Fibroblast of villous mesenchyme (primary cell): Measurements from ENCODE around the gene SDHB. TPM values are rescaled to one million over a fixed set of nuclear protein-coding genes. Genes with fewer than 3 reads are reported as not detected.

Experiments
- DNase-seq: peaks from one replicate; pipeline ENCODE4 v3.0.0-alpha.2; 2010; ENCODE audit warnings: low read depth
- H3K4me3 ChIP-seq: 2 replicates; pipeline ENCODE4 v1.5.1; 2011; ENCODE audit warnings: low read depth, mild to moderate bottlenecking, low read length
- CTCF ChIP-seq: IDR thresholded peaks from 2 replicates; pipeline ENCODE4 v1.5.1; 2012; ENCODE audit warnings: low read depth, mild to moderate bottlenecking, low read length; ENCODE audit not compliant: insufficient read depth
- total RNA-seq: library from RNA; depleted of rRNA; stranded (reverse); fragments of >200 nt; gene quantifications from 2 replicates; pipeline ENCODE4 v1.2.3, GENCODE V29; 2012

Gene SDHB
- total RNA-seq, 1 donor: 123 TPM

- DNase-seq: no peak
- TF ChIP-seq CTCF: no peak
- H3K4me3 ChIP-seq: no peak overlapping the region
Measured at GRCh38 chr1:17002524-17002902, 51.3 kb downstream of the SDHB start.

DNA sequence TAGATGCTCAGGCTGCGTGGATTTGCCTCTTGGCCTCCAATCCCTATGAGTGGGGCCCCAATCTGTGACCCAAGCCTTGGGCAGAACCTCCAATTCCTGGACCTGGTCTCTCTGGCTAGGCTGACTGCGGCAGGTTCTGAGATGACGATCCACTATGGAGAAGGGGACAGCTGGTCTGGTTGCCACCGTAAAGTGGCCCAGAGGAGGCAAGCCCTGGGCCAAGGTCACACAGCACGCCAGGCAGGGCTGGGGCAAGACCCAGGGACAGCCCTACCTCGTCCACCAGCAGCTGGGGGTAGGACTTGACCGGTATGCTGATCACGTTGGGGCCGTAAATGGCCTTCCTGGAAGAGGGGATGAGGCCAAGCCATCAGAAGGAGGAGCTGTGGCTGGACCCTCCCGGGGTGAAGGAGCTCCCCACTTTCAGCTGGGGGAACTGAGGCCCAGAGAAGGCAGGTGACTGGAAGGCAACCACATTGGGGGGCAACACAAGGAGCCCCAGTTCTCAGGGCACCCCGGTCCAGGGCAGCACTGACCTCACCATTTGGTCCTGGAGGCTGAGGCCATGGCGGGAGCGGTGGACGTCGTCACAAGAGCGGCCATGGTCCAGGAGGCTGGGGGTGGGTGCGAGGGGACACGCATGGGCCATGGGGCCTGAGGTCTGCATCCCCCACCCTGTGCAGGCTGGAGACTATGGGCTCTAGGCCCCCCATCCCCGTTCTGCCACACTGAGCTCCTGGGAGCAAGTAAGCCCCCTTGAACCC is 51.9 kb downstream of the SDHB start:
- H3K4me3 ChIP-seq: no peak overlapping the region
- TF ChIP-seq CTCF: no peak
- DNase-seq: no peak

GRCh38 chr1:16999863-17000262 is 54.0 kb downstream of the SDHB start:
- DNase-seq: no peak
- no peak for TF ChIP-seq CTCF
- no peak overlapping the region for H3K4me3 ChIP-seq

DNA sequence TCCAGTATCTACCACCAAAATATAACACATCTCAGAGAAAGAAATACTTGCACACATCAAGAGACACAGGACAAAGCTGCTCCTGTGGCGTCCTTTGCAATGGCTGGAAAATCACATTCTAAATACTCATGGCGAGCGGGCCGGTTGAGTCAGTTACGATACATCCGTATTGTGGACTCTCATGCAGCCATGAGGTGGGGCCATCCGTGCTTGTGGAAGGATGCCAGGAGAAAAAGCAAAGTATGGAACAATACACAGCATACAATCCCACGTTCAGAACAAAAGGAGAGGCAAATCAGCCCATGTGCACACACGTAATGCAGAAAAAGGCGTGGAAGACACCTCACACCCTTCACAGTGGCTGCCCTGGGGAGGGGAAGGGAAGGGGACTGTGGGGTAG is 55.2 kb downstream of the SDHB start:
- no peak for TF ChIP-seq CTCF
- DNase-seq: no peak
- no peak overlapping the region for H3K4me3 ChIP-seq

- no peak for TF ChIP-seq CTCF
- DNase-seq: no peak
- H3K4me3 ChIP-seq: no peak overlapping the region
Measured at GRCh38 chr1:16996845-16997244, 57.0 kb downstream of the SDHB start.

- no peak for DNase-seq
- no peak overlapping the region for H3K4me3 ChIP-seq
- TF ChIP-seq CTCF: no peak
Measured at GRCh38 chr1:16993521-16994038, 60.3 kb downstream of the SDHB start.

GRCh38 chr1:16992675-16993074 is 61.2 kb downstream of the SDHB start:
- H3K4me3 ChIP-seq: no peak overlapping the region
- TF ChIP-seq CTCF: no peak
- DNase-seq: no peak
